Measurements from ENCODE around the gene SIGLEC1.

The SIGLEC1 gene

GRCh38 chr20:3712279-3712873 lies at the start of gene SIGLEC1:
Gene SIGLEC1, minus strand, starts transcription at chr20:3712600. Its CDS starts 5,472 bp downstream, at chr20:3707128.
- DNase-seq = no peak

GRCh38 chr20:3760655-3761348 lies 48.4 kb upstream of the SIGLEC1 start:
- no peak for DNase-seq

- no peak for DNase-seq
Measured at GRCh38 chr20:3759884-3760283, 47.5 kb upstream of the SIGLEC1 start.

- DNase-seq = no peak
Measured at GRCh38 chr20:3759316-3759823, 47.0 kb upstream of the SIGLEC1 start.

GRCh38 chr20:3758566-3758965 lies 46.2 kb upstream of the SIGLEC1 start:
- no peak for DNase-seq

- no peak for DNase-seq
Measured at GRCh38 chr20:3757268-3757667, 44.9 kb upstream of the SIGLEC1 start.

GRCh38 chr20:3755814-3756480 lies 43.5 kb upstream of the SIGLEC1 start:
- DNase-seq = no peak

GRCh38 chr20:3755269-3755668 lies 42.9 kb upstream of the SIGLEC1 start:
- no peak for DNase-seq

- DNase-seq = no peak
Measured at GRCh38 chr20:3754276-3754630, 41.9 kb upstream of the SIGLEC1 start.

- DNase-seq = no peak
Measured at GRCh38 chr20:3753501-3754275, 41.3 kb upstream of the SIGLEC1 start.

GRCh38 chr20:3753098-3753497 lies 40.7 kb upstream of the SIGLEC1 start:
- peak; percentile 57 for DNase-seq

GRCh38 chr20:3752386-3752759 lies 40.0 kb upstream of the SIGLEC1 start:
- no peak for DNase-seq

- DNase-seq = no peak
Measured at GRCh38 chr20:3751675-3752385, 39.4 kb upstream of the SIGLEC1 start.

GRCh38 chr20:3751305-3751674 lies 38.9 kb upstream of the SIGLEC1 start:
- DNase-seq = no peak

- DNase-seq = no peak
Measured at GRCh38 chr20:3749689-3750531, 37.5 kb upstream of the SIGLEC1 start.

- no peak for DNase-seq
Measured at GRCh38 chr20:3749087-3749688, 36.8 kb upstream of the SIGLEC1 start.

- no peak for DNase-seq
Measured at GRCh38 chr20:3748073-3748472, 35.7 kb upstream of the SIGLEC1 start.

GRCh38 chr20:3747471-3747870 lies 35.1 kb upstream of the SIGLEC1 start:
- no peak for DNase-seq

GRCh38 chr20:3745686-3746173 lies 33.3 kb upstream of the SIGLEC1 start:
- no peak for DNase-seq

GRCh38 chr20:3744806-3745685 lies 32.6 kb upstream of the SIGLEC1 start:
- DNase-seq = peak; percentile 69
